K562 (cell line): ENCODE results near the gene PRSS38. TPM values are rescaled to one million over a fixed set of nuclear protein-coding genes. Genes with fewer than 3 reads are reported as not detected.

Experiments
- BRCA1 ChIP-seq, 2 experiments: fragments of 450-650 bp in 1 of 2; sonication (generic) in 1 of 2; formaldehyde crosslinking in 1 of 2; IDR thresholded peaks; 2 replicates each; pipeline versions ENCODE4 v1.5.0 to v1.6.1; 2017 to 2020; ENCODE audit warnings: mild to moderate bottlenecking in 1 of 2, missing genetic modification reagents in 1 of 2
- HNRNPLL ChIP-seq: fragments of 200-400 bp; formaldehyde crosslinking; IDR thresholded peaks from 2 replicates; pipeline ENCODE4 v1.6.1; 2017; ENCODE audit warnings: low read length, low read depth, mild to moderate bottlenecking; ENCODE audit not compliant: poor library complexity, severe bottlenecking
- HNRNPUL1 ChIP-seq: fragments of 200-400 bp; formaldehyde crosslinking; IDR thresholded peaks from 2 replicates; pipeline ENCODE4 v1.6.1; 2017; ENCODE audit warnings: low read length
- KDM4B ChIP-seq, 2 experiments: fragments of 450-650 bp in 1 of 2; sonication (generic) in 1 of 2; IDR thresholded peaks; 2 replicates each; pipeline ENCODE4 v1.6.1; 2016 to 2017; ENCODE audit warnings: borderline replicate concordance in 2 of 2, antibody characterized with exemption in 1 of 2, low read depth in 1 of 2, mild to moderate bottlenecking in 1 of 2
- MAFK ChIP-seq: IDR thresholded peaks from 2 replicates; pipeline ENCODE4 v1.6.1; 2011; ENCODE audit warnings: low read length, improper control_type of control experiment
- SETDB1 ChIP-seq: IDR thresholded peaks from one replicate; pipeline ENCODE4 v1.6.1; 2012; ENCODE audit warnings: low read length, control low read depth, inconsistent platforms
- SMC3 ChIP-seq: conservative IDR thresholded peaks from 2 replicates; pipeline ENCODE4 v1.6.1; 2011; ENCODE audit warnings: low read depth, low read length, improper control_type of control experiment; ENCODE audit not compliant: insufficient read depth
- SREBF1 ChIP-seq: fragments of 150-350 bp; IDR thresholded peaks from 2 replicates; pipeline ENCODE4 v1.6.1; 2014; ENCODE audit warnings: antibody characterized with exemption, low read depth, low read length, borderline replicate concordance
- TFAP4 ChIP-seq: sonication (generic); formaldehyde crosslinking; IDR thresholded peaks from 2 replicates; pipeline ENCODE4 v1.8.0; 2022; ENCODE audit warnings: missing genetic modification reagents, mild to moderate bottlenecking, moderate library complexity, borderline replicate concordance
- USF1 ChIP-seq: sonication (generic); formaldehyde crosslinking; IDR thresholded peaks from 2 replicates; pipeline ENCODE4 v1.9.0; 2022; ENCODE audit warnings: mild to moderate bottlenecking, missing genetic modification reagents
- ZNF609 ChIP-seq: sonication (generic); formaldehyde crosslinking; IDR thresholded peaks from 2 replicates; pipeline ENCODE4 v1.8.1; 2023; ENCODE audit warnings: missing genetic modification reagents, mild to moderate bottlenecking, borderline replicate concordance
- polyA plus RNA-seq, 8 experiments: library from polyadenylated mRNA; depleted of rRNA in 4 of 8; stranded (reverse) in 5 of 8; unstranded in 3 of 8; fragments of >200 nt; fragmentation: Nextera tagmentation in 2 of 8; fragmentation: Illumina TruSeq in 1 of 8; extraction: Ambion mirVana in 2 of 8; extraction: Trizol in 1 of 8; gene quantifications; 2 replicates each; pipeline versions ENCODE4 v1.2.1 to v1.2.3, GENCODE V29; 2011 to 2014; ENCODE audit warnings: inconsistent platforms in 1 of 8, missing spikeins in 1 of 8
- total RNA-seq, 7 experiments: library from RNA; depleted of rRNA in 6 of 7; stranded (reverse); fragments of >200 nt in 6 of 7; fragmentation: Illumina TruSeq in 2 of 7; extraction: Trizol in 2 of 7; gene quantifications; 2 replicates each; pipeline versions ENCODE4 v1.2.1 to v1.2.3, GENCODE V29; 2011 to 2021; ENCODE audit warnings: low replicate concordance in 1 of 7

The PRSS38 gene
- total and polyA plus RNA-seq, 9 of the 15 experiments (the other 6 are each of a cell fraction or from before 2014, with no cell fraction given), result 0.09 to 0.14 TPM; not detected in 7

- TF ChIP-seq ZNF609 (CRISPR knock-in tag), result no peak
- no peak for TF ChIP-seq KDM4B (IDR thresholded peaks at IDR 0.05; ENCODE audit: borderline replicate concordance in 2 of 2, low read depth in 1 of 2)
- no peak for TF ChIP-seq HNRNPUL1
- TF ChIP-seq SMC3, result 0 out of 2 replicates have a peak, but pooled peaks have one; percentile 14
- TF ChIP-seq USF1 (CRISPR knock-in tag), result peak; percentile 30; the same call in 1 of the 2 replicates
- TF ChIP-seq BRCA1 (IDR thresholded peaks at IDR 0.05), result no peak
- TF ChIP-seq BRCA1 (CRISPR knock-in tag; IDR thresholded peaks at IDR 0.05), result no peak
- peak; percentile 28; the same call in 1 of the 2 replicates for TF ChIP-seq TFAP4 (CRISPR knock-in tag)
- no peak for TF ChIP-seq SETDB1
- no peak for TF ChIP-seq HNRNPLL
- TF ChIP-seq SREBF1, result no peak
- no peak for TF ChIP-seq MAFK
These were observed 23.0 kb upstream of the PRSS38 start (continued) for GRCh38 chr1:227792216-227793078.
